Choroid plexus epithelial cell (primary cell): ENCODE data around the gene DRD4.

Source experiments
- DNase-seq: peaks from one replicate; pipeline ENCODE4 v3.0.0-alpha.2; 2010; ENCODE audit warnings: low read depth
- H3K4me3 ChIP-seq: 2 replicates; pipeline ENCODE4 v1.5.1; 2011; ENCODE audit warnings: low read depth, mild to moderate bottlenecking, control low read depth, low read length, moderate library complexity
- CTCF ChIP-seq: conservative IDR thresholded peaks from 2 replicates; pipeline ENCODE4 v1.5.1; 2011; ENCODE audit warnings: low read depth, mild to moderate bottlenecking, control low read depth, inconsistent platforms, low read length, moderate library complexity

The DRD4 gene

GRCh38 chr11:679271-680207 lies 42.5 kb downstream of the DRD4 start:
- TF ChIP-seq CTCF, result no peak
- DNase-seq, result no peak
- no peak overlapping the region for H3K4me3 ChIP-seq

GRCh38 chr11:680476-680875 lies 43.4 kb downstream of the DRD4 start:
- no peak for DNase-seq
- H3K4me3 ChIP-seq, result no peak overlapping the region
- no peak for TF ChIP-seq CTCF

- TF ChIP-seq CTCF, result no peak
- no peak for DNase-seq
- no peak overlapping the region for H3K4me3 ChIP-seq
These were observed 43.9 kb downstream of the DRD4 start for GRCh38 chr11:680970-681369.

GRCh38 chr11:686451-687243 lies 49.6 kb downstream of the DRD4 start:
- TF ChIP-seq CTCF, result no peak
- DNase-seq, result no peak
- H3K4me3 ChIP-seq, result no peak overlapping the region

GRCh38 chr11:687751-688150 lies 50.7 kb downstream of the DRD4 start:
- no peak for TF ChIP-seq CTCF
- no peak for DNase-seq
- no peak overlapping the region for H3K4me3 ChIP-seq

GRCh38 chr11:688681-689080 lies 51.6 kb downstream of the DRD4 start:
- DNase-seq, result no peak

More at GRCh38 chr11:688681-689080, 51.6 kb downstream of the DRD4 start:
- TF ChIP-seq CTCF, result no peak
- no peak overlapping the region for H3K4me3 ChIP-seq
